H1 (cell line): ENCODE data around the gene RBBP9. TPM values are rescaled to one million over a fixed set of nuclear protein-coding genes. Genes with fewer than 3 reads are reported as not detected.

Source experiments
- CTCF ChIA-PET: fragments of 300-600 bp; sonication (Branson Sonifier 250); formaldehyde crosslinking; loops from one replicate; lab custom pipeline; 2021; ENCODE audit not compliant: partially characterized antibody; lab: Charles Lee
- POLR2A ChIA-PET: fragments of 300-600 bp; sonication (Branson Sonifier 250); formaldehyde crosslinking; loops from one replicate; lab custom pipeline; 2021; ENCODE audit warnings: inconsistent platforms; ENCODE audit not compliant: partially characterized antibody; lab: Charles Lee
- DNase-seq, 2 experiments: peaks; one replicate each; pipeline versions ENCODE4 v3.0.0 to v3.0.0-alpha.2; 2010 to 2022; ENCODE audit warnings: low spot score in 2 of 2, low read depth in 1 of 2, mixed read lengths in 1 of 2
- FAIRE-seq: peaks from 2 replicates; lab custom pipeline; 2011; peaks lifted over from hg19 to GRCh38; lab: Jason Lieb, UNC
- H2AFZ ChIP-seq: 2 replicates; pipeline ENCODE4 v1.8.1; 2012; ENCODE audit warnings: low read length, inconsistent platforms
- H2AK5ac ChIP-seq: 2 replicates; pipeline ENCODE4 v1.6.1; 2013; ENCODE audit warnings: low read depth, low read length
- H2BK120ac ChIP-seq: replicated peaks from 2 replicates; pipeline ENCODE3; 2013; ENCODE audit warnings: low read depth, low read length, inconsistent platforms
- H2BK12ac ChIP-seq: 2 replicates; pipeline ENCODE4 v1.6.1; 2013; ENCODE audit warnings: low read depth, low read length
- H2BK15ac ChIP-seq: 2 replicates; pipeline ENCODE4 v1.6.1; 2013; ENCODE audit warnings: low read length
- H2BK20ac ChIP-seq: 2 replicates; pipeline ENCODE4 v1.6.1; 2013; ENCODE audit warnings: low read length
- H2BK5ac ChIP-seq: 2 replicates; pipeline ENCODE4 v1.6.1; 2013; ENCODE audit warnings: low read depth, low read length
- H3K14ac ChIP-seq: 2 replicates; pipeline ENCODE4 v1.6.1; 2013; ENCODE audit warnings: inconsistent platforms; ENCODE audit not compliant: insufficient read length
- H3K18ac ChIP-seq: 2 replicates; pipeline ENCODE4 v1.6.1; 2013; ENCODE audit warnings: low read length; ENCODE audit errors: extremely low read depth
- H3K23ac ChIP-seq: 2 replicates; pipeline ENCODE4 v1.6.1; 2013; ENCODE audit warnings: inconsistent platforms; ENCODE audit not compliant: insufficient read length
- H3K23me2 ChIP-seq: 2 replicates; pipeline ENCODE4 v1.6.1; 2013; ENCODE audit warnings: low read depth, low read length
- H3K27ac ChIP-seq: 2 replicates; pipeline ENCODE4 v1.6.1; 2011; ENCODE audit warnings: low read depth, low read length, inconsistent platforms
- H3K27me3 ChIP-seq, 4 experiments: replicated peaks in 1 of 4; 1 replicate in 1 of 4; 2 replicates in 3 of 4; pipeline versions ENCODE4 v1.6.1 to v1.8.1; 2011 to 2013; ENCODE audit warnings: low read length in 3 of 4, mild to moderate bottlenecking in 3 of 4, inconsistent platforms in 2 of 4, mixed read lengths in 2 of 4, moderate library complexity in 1 of 4; ENCODE audit not compliant: control insufficient read depth in 3 of 4, insufficient read depth in 3 of 4; ENCODE audit errors: extremely low read depth in 1 of 4
- H3K36me3 ChIP-seq, 4 experiments: 2 replicates each; pipeline versions ENCODE4 v1.6.1 to v1.8.1; 2011 to 2013; ENCODE audit warnings: mild to moderate bottlenecking in 4 of 4, low read length in 3 of 4, moderate library complexity in 2 of 4, control low read depth in 1 of 4, inconsistent platforms in 1 of 4; ENCODE audit not compliant: insufficient read depth in 4 of 4, control insufficient read depth in 2 of 4
- H3K4ac ChIP-seq: replicated peaks from 2 replicates; pipeline ENCODE3; 2013; ENCODE audit warnings: low read length, low read depth, mixed read lengths, inconsistent platforms; ENCODE audit not compliant: insufficient read length
- H3K4me1 ChIP-seq, 4 experiments: replicated peaks in 1 of 4; 1 replicate in 1 of 4; 2 replicates in 3 of 4; pipeline versions ENCODE4 v1.6.1 to v1.8.1; 2011 to 2013; ENCODE audit warnings: low read length in 3 of 4, inconsistent platforms in 2 of 4, mixed read lengths in 1 of 4; ENCODE audit not compliant: insufficient read depth in 4 of 4, control insufficient read depth in 3 of 4
- H3K4me2 ChIP-seq, 2 experiments: 2 replicates each; pipeline versions ENCODE4 v1.6.1 to v1.8.1; 2011 to 2013; ENCODE audit warnings: low read depth in 2 of 2, low read length in 2 of 2, control low read depth in 1 of 2, inconsistent platforms in 1 of 2, mild to moderate bottlenecking in 1 of 2; ENCODE audit not compliant: insufficient read depth in 1 of 2
- H3K4me3 ChIP-seq, 4 experiments: fragments of 200-600, 300-600 bp in 1 of 4; sonication (generic), shearing (Covaris generic), sonication (Bioruptor Twin) in 1 of 4; 2 replicates each; pipeline versions ENCODE4 v1.5.1 to v1.8.1; 2011 to 2016; ENCODE audit warnings: low read length in 4 of 4, low read depth in 3 of 4, control low read depth in 2 of 4, inconsistent platforms in 2 of 4, mild to moderate bottlenecking in 2 of 4, mixed read lengths in 1 of 4, moderate library complexity in 1 of 4; ENCODE audit not compliant: insufficient read depth in 2 of 4; ENCODE audit errors: extremely low read depth in 1 of 4
- H3K56ac ChIP-seq: replicated peaks from 2 replicates; pipeline ENCODE3; 2013; ENCODE audit warnings: low read depth, mild to moderate bottlenecking, mixed read lengths, low read length, inconsistent platforms; ENCODE audit not compliant: insufficient read length
- H3K79me1 ChIP-seq: 2 replicates; pipeline ENCODE4 v1.6.1; 2013; ENCODE audit warnings: low read depth, low read length, control low read depth
- H3K79me2 ChIP-seq, 2 experiments: 2 replicates each; pipeline versions ENCODE4 v1.6.1 to v1.8.1; 2012 to 2013; ENCODE audit warnings: low read length in 2 of 2, mild to moderate bottlenecking in 2 of 2, inconsistent platforms in 1 of 2; ENCODE audit not compliant: insufficient read depth in 2 of 2, control insufficient read depth in 1 of 2
- H3K9ac ChIP-seq, 4 experiments: replicated peaks in 1 of 4; 1 replicate in 1 of 4; 2 replicates in 3 of 4; pipeline versions ENCODE4 v1.6.1 to v1.8.1; 2011 to 2013; ENCODE audit warnings: low read depth in 3 of 4, low read length in 3 of 4, control low read depth in 2 of 4, mild to moderate bottlenecking in 2 of 4, moderate library complexity in 2 of 4, inconsistent platforms in 1 of 4; ENCODE audit errors: extremely low read depth in 1 of 4
- H3K9me3 ChIP-seq, 2 experiments: 2 replicates each; pipeline versions ENCODE4 v1.6.1 to v1.8.1; 2012 to 2013; ENCODE audit warnings: mild to moderate bottlenecking in 2 of 2, moderate library complexity in 2 of 2, control low read depth in 1 of 2, inconsistent platforms in 1 of 2, low read depth in 1 of 2, low read length in 1 of 2, mixed read lengths in 1 of 2; ENCODE audit not compliant: insufficient read depth in 2 of 2
- H4K20me1 ChIP-seq, 2 experiments: replicated peaks in 1 of 2; 2 replicates each; pipeline versions ENCODE3 to v1.8.1; 2011 to 2013; ENCODE audit warnings: inconsistent platforms in 2 of 2, low read length in 2 of 2, mild to moderate bottlenecking in 1 of 2; ENCODE audit not compliant: insufficient read depth in 2 of 2, control insufficient read depth in 1 of 2
- H4K5ac ChIP-seq: 2 replicates; pipeline ENCODE4 v1.6.1; 2013; ENCODE audit warnings: low read length, low read depth, mixed read lengths, inconsistent platforms; ENCODE audit not compliant: insufficient read length
- H4K8ac ChIP-seq: 2 replicates; pipeline ENCODE4 v1.8.0; 2013; ENCODE audit warnings: mild to moderate bottlenecking, moderate library complexity, low read length, inconsistent platforms; ENCODE audit not compliant: insufficient read depth; ENCODE audit errors: extremely low read depth
- H4K91ac ChIP-seq: replicated peaks from 2 replicates; pipeline ENCODE3; 2013; ENCODE audit warnings: low read length, mixed read lengths, inconsistent platforms; ENCODE audit not compliant: insufficient read length
- KDM4A ChIP-seq: IDR thresholded peaks from one replicate; pipeline ENCODE4 v1.7.1; 2012; ENCODE audit warnings: low read depth, mild to moderate bottlenecking, moderate library complexity, low read length, inconsistent platforms; ENCODE audit not compliant: severe bottlenecking
- MAFK ChIP-seq: IDR thresholded peaks from 2 replicates; pipeline ENCODE4 v1.6.1; 2012; ENCODE audit warnings: low read depth, mild to moderate bottlenecking, improper control_type of control experiment, low read length
- RFX5 ChIP-seq: IDR thresholded peaks from 2 replicates; pipeline ENCODE4 v1.6.1; 2011; ENCODE audit warnings: low read depth, low read length, improper control_type of control experiment, borderline replicate concordance
- RXRA ChIP-seq: IDR thresholded peaks from 2 replicates; pipeline ENCODE4 v1.6.1; 2011; ENCODE audit warnings: low read depth, mild to moderate bottlenecking, low read length, moderate library complexity; ENCODE audit not compliant: insufficient read depth
- SAP30 ChIP-seq: fragments of 300-600 bp; sonication (generic); IDR thresholded peaks from 2 replicates; pipeline ENCODE4 v1.7.1; 2012; ENCODE audit warnings: low read length, moderate library complexity, mild to moderate bottlenecking, inconsistent platforms; ENCODE audit not compliant: insufficient read depth, insufficient replicate concordance
- SP1 ChIP-seq: IDR thresholded peaks from 2 replicates; pipeline ENCODE4 v1.6.1; 2011; ENCODE audit warnings: low read depth, low read length
- SP4 ChIP-seq: IDR thresholded peaks from 2 replicates; pipeline ENCODE4 v1.6.1; 2012; ENCODE audit warnings: low read length, inconsistent platforms
- WGBS, 2 experiments: shearing (Covaris generic) in 1 of 2; methylation state at CpG; one replicate each; pipeline versions ENCODE4 v1.1.6 to v1.1.7; 2013 to 2015; ENCODE audit warnings: low lambda C conversion rate in 2 of 2, mixed read lengths in 2 of 2, inconsistent platforms in 1 of 2, low coverage in 1 of 2, missing lambda C conversion rate in 1 of 2; ENCODE audit not compliant: insufficient replicate concordance in 2 of 2, insufficient coverage in 1 of 2, insufficient read length in 1 of 2; ENCODE audit errors: extremely low coverage in 1 of 2, missing lambda C conversion rate in 1 of 2; 5-methylcytosine and 5-hydroxymethylcytosine counted together
- polyA plus RNA-seq, 7 experiments: library from polyadenylated mRNA; depleted of rRNA in 3 of 7; stranded (reverse) in 5 of 7; unstranded in 2 of 7; fragments of >200 nt in 5 of 7; fragments of 200-250 nt in 2 of 7; gene quantifications; 1 replicate in 5 of 7; 2 replicates in 1 of 7; 4 replicates in 1 of 7; pipeline versions ENCODE4 v1.2.1 to v1.2.3, GENCODE V29; 2011 to 2013; ENCODE audit warnings: missing spikeins in 2 of 7, mixed read lengths in 2 of 7
- total RNA-seq: library from RNA; stranded (reverse); fragmentation: NEBNext Ultra II Directional; extraction: Animal tissue kit (Norgen Biotek cat#: 25700); gene quantifications from 2 replicates; pipeline ENCODE4 v1.2.1, GENCODE V29; 2021

RBBP9 gene
- total and polyA plus RNA-seq, 2 of the 8 experiments (the other 6 are each of a cell fraction or from before 2014, with no cell fraction given), result 9.5 to 13.5 TPM

GRCh38 chr20:18543932-18544331 is 46.9 kb upstream of the RBBP9 start:
- Histone ChIP-seq H3K27me3 (no peaks in the 10 kb centered on the region), H3K9ac (no peak overlapping the region), H3K14ac (no peak overlapping the region), H4K20me1 (peaks cover 5 to 6% of the 10 kb centered on the region in 2 experiments), H3K4me3 (no peak overlapping the region), H2BK20ac (no peak overlapping the region), H2BK5ac (no peak overlapping the region), H2BK15ac (no peak overlapping the region), H4K5ac (no peak overlapping the region), H2AFZ (no peak overlapping the region), H4K8ac (no peak overlapping the region), H3K56ac (no peak overlapping the region), H3K4me1 (no peaks in the 10 kb centered on the region), H2AK5ac (no peak overlapping the region), H3K36me3 (peaks cover 10 to 47% (median 26%) of the 10 kb centered on the region in 4 experiments), H3K18ac (no peak overlapping the region), H3K79me1 (no peaks in the 10 kb centered on the region), H3K23ac (no peak overlapping the region), H3K9me3 (no peaks in the 10 kb centered on the region), H2BK120ac (no peak overlapping the region), H2BK12ac (no peak overlapping the region), H3K27ac (no peak overlapping the region), H3K4me2 (no peak overlapping the region), H3K23me2 (no peaks in the 10 kb centered on the region), H4K91ac (no peak overlapping the region), H3K4ac (no peak overlapping the region), H3K79me2 (no peaks in the 10 kb centered on the region)
- 89% methylated on average over 7 of the region's 7 CpGs; no CpG with 5 or more reads in 1 of the 2 experiments for WGBS, 2 experiments
- POLR2A ChIA-PET, result interaction anchor here (0.9 to 1.1 kb wide), 2 partner anchors 16 to 77 kb away, joined by 3 to 4 read pairs; partner anchors contain the start of gene DZANK1
- CTCF ChIA-PET, result no interaction called here
- DNase-seq, result no peak
- no peak for FAIRE-seq
- TF ChIP-seq MAFK, result no peak
- TF ChIP-seq SAP30, result no peak
- no peak for TF ChIP-seq SP1
- TF ChIP-seq SP4, result no peak
- TF ChIP-seq RFX5, result no peak
- no peak for TF ChIP-seq KDM4A
- no peak for TF ChIP-seq RXRA
